SK-N-SH treated with all-trans-retinoic acid at 6 μM for 48 hours (cell line): ENCODE data around the gene SYT3.

Experiments
- ATAC-seq: fragments of 200-7000 bp; cut with Tn5 transposase; 3 replicates; pipeline ENCODE4 v1.9.1; 2020; ENCODE audit warnings: mild to moderate bottlenecking, moderate library complexity
- ARNTL ChIP-seq: fragments of 450-650 bp; formaldehyde crosslinking; IDR thresholded peaks from 2 replicates; pipeline ENCODE4 v1.5.0; 2020; ENCODE audit warnings: low read depth, mild to moderate bottlenecking, moderate library complexity, borderline replicate concordance
- BACH2 ChIP-seq: fragments of 250-450 bp; sonication (Bioruptor Pico); IDR thresholded peaks from 2 replicates; pipeline ENCODE4 v1.9.0; 2021; ENCODE audit warnings: mild to moderate bottlenecking, borderline replicate concordance
- CSDC2 ChIP-seq: fragments of 250-450 bp; sonication (Bioruptor Pico); IDR thresholded peaks from 2 replicates; pipeline ENCODE4 v1.5.0; 2020; ENCODE audit warnings: mild to moderate bottlenecking, moderate library complexity
- ESRRG ChIP-seq: fragments of 250-450 bp; sonication (Bioruptor Pico); IDR thresholded peaks from 2 replicates; pipeline ENCODE4 v1.6.1; 2021; ENCODE audit warnings: mild to moderate bottlenecking
- GLIS3 ChIP-seq: fragments of 250-450 bp; sonication (Bioruptor Pico); IDR thresholded peaks from 2 replicates; pipeline ENCODE4 v1.5.0; 2020; ENCODE audit warnings: mild to moderate bottlenecking, moderate library complexity
- ISL1 ChIP-seq: fragments of 250-450 bp; sonication (Bioruptor Pico); IDR thresholded peaks from 2 replicates; pipeline ENCODE4 v2.1.2; 2022; ENCODE audit warnings: mild to moderate bottlenecking, moderate library complexity
- OSR1 ChIP-seq: fragments of 250-450 bp; sonication (Bioruptor Pico); IDR thresholded peaks from 2 replicates; pipeline ENCODE4 v1.8.0; 2022; ENCODE audit warnings: moderate library complexity, mild to moderate bottlenecking, inconsistent platforms
- PATZ1 ChIP-seq: fragments of 250-450 bp; sonication (Bioruptor Pico); IDR thresholded peaks from 2 replicates; pipeline ENCODE4 v1.8.0; 2020; ENCODE audit warnings: mild to moderate bottlenecking, moderate library complexity, borderline replicate concordance
- PPARA ChIP-seq: fragments of 250-450 bp; sonication (Bioruptor Pico); IDR thresholded peaks from 2 replicates; pipeline ENCODE4 v1.5.0; 2020; ENCODE audit warnings: mild to moderate bottlenecking, borderline replicate concordance
- RARB ChIP-seq: fragments of 250-450 bp; sonication (Bioruptor Pico); IDR thresholded peaks from 2 replicates; pipeline ENCODE4 v1.8.0; 2021; ENCODE audit warnings: mild to moderate bottlenecking, moderate library complexity
- SNAI2 ChIP-seq: fragments of 250-450 bp; sonication (Bioruptor Pico); IDR thresholded peaks from 2 replicates; pipeline ENCODE4 v1.5.0; 2020; ENCODE audit warnings: mild to moderate bottlenecking, moderate library complexity
- TCF4 ChIP-seq: fragments of 250-450 bp; sonication (Bioruptor Pico); IDR thresholded peaks from 2 replicates; pipeline ENCODE4 v1.8.0; 2021; ENCODE audit warnings: mild to moderate bottlenecking, moderate library complexity, borderline replicate concordance
- TOX ChIP-seq: fragments of 250-450 bp; sonication (Bioruptor Pico); IDR thresholded peaks from 2 replicates; pipeline ENCODE4 v1.8.0; 2021; ENCODE audit warnings: mild to moderate bottlenecking, moderate library complexity, borderline replicate concordance
- TSHZ2 ChIP-seq: fragments of 250-450 bp; sonication (Bioruptor Pico); IDR thresholded peaks from 2 replicates; pipeline ENCODE4 v1.5.0; 2020; ENCODE audit warnings: mild to moderate bottlenecking, moderate library complexity
- ZC3H10 ChIP-seq: fragments of 250-450 bp; sonication (Bioruptor Pico); IDR thresholded peaks from 2 replicates; pipeline ENCODE4 v1.5.1; 2021; ENCODE audit warnings: mild to moderate bottlenecking, moderate library complexity
- ZFP3 ChIP-seq: fragments of 250-450 bp; sonication (Bioruptor Pico); IDR thresholded peaks from 2 replicates; pipeline ENCODE4 v1.5.0; 2020; ENCODE audit warnings: mild to moderate bottlenecking, moderate library complexity
- ZNF565 ChIP-seq: fragments of 450-650 bp; formaldehyde crosslinking; conservative IDR thresholded peaks from 2 replicates; pipeline ENCODE4 v1.5.0; 2020; ENCODE audit warnings: low read depth, mild to moderate bottlenecking, moderate library complexity
- ZNF70 ChIP-seq: fragments of 450-650 bp; formaldehyde crosslinking; IDR thresholded peaks from 2 replicates; pipeline ENCODE4 v1.5.0; 2020; ENCODE audit warnings: mild to moderate bottlenecking, moderate library complexity
- ZNF8 ChIP-seq: fragments of 450-650 bp; formaldehyde crosslinking; IDR thresholded peaks from 2 replicates; pipeline ENCODE4 v1.5.0; 2020; ENCODE audit warnings: mild to moderate bottlenecking, moderate library complexity
- TF ChIP-seq, protein P1 (sequence below): fragments of 250-450 bp; sonication (Bioruptor Pico); IDR thresholded peaks from 2 replicates; pipeline ENCODE4 v1.5.1; 2020; ENCODE audit warnings: low read depth, mild to moderate bottlenecking, moderate library complexity
- TF ChIP-seq, protein P2 (sequence below): fragments of 250-450 bp; sonication (Bioruptor Pico); IDR thresholded peaks from 2 replicates; pipeline ENCODE4 v1.8.0; 2021; ENCODE audit warnings: low read depth, mild to moderate bottlenecking, moderate library complexity, borderline replicate concordance

The SYT3 gene

GRCh38 chr19:50676625-50677197 lies 37.0 kb upstream of the SYT3 start:
- TF ChIP-seq ZNF70 (CRISPR knock-in tag) (no peak), RARB (CRISPR knock-in tag) (no peak), CSDC2 (CRISPR knock-in tag) (no peak)
- ATAC-seq, result no peak

- ATAC-seq, result no peak
- TF ChIP-seq ESRRG, result no peak
- no peak for TF ChIP-seq PATZ1 (CRISPR knock-in tag)
Measured at GRCh38 chr19:50673118-50673517, 33.4 kb upstream of the SYT3 start.

DNA sequence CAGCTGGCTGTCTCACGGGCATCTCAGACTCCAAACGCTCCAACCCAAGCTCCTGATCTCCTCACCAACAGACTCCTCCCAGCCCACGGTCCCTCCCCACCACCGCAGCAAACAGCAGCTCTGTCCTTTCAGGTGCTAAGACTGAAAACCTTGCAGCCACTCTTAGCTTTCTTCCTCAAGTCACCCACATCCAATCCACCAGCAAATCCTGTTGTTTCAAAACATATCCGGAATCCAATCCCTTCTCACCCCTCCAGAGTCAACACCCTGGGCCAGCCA lies 30.4 kb upstream of the SYT3 start:
- TF ChIP-seq BACH2 (CRISPR knock-in tag) (no peak), ISL1 (no peak), ZC3H10 (CRISPR knock-in tag) (no peak), PPARA (no peak), ZNF565 (no peak), ZFP3 (CRISPR knock-in tag) (no peak), ZNF8 (CRISPR knock-in tag) (no peak)
- no peak for ATAC-seq

DNA sequence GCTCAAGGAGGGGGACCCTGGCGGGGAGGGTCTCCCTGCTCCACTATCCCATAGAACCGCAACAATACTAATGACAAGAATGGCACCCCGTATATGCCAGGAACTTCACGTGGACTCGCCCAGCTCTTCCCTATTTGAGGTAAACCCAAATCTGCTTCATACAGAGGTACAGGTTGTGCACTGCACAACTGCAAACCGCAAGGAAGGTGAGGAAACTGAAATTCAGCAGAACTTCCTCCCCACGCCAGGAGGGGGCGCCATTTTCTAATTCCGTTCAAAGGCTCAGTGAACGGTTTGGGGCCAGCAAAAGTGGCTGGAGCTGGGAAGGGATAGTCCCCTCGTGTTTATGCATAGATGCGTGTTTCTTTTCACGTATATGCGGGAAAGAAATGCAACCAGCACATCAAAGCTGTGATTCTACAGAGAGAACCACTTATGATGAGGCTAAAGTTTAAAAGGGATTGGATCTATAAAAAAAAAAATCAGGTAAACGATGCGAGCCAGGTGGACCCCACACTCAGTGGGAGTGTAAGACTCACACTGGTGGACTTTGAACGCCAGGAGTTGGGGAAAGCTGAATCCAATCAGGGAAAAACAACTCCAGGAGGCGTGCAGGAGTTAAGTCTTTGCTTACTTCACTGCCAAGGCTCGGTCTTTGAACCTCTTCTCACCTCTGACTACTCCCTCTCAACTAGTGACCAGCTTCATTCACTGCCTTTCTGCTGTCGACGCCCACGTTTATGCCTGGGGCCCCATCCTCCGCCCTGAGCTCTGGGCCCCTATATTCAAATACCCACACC lies 29.8 kb upstream of the SYT3 start:
- TF ChIP-seq ARNTL (CRISPR knock-in tag) (no peak), BACH2 (CRISPR knock-in tag) (no peak), RARB (CRISPR knock-in tag) (no peak), TOX (CRISPR knock-in tag) (no peak), ZNF70 (CRISPR knock-in tag) (no peak), ZFP3 (CRISPR knock-in tag) (no peak)
- TF ChIP-seq, protein P1, sequence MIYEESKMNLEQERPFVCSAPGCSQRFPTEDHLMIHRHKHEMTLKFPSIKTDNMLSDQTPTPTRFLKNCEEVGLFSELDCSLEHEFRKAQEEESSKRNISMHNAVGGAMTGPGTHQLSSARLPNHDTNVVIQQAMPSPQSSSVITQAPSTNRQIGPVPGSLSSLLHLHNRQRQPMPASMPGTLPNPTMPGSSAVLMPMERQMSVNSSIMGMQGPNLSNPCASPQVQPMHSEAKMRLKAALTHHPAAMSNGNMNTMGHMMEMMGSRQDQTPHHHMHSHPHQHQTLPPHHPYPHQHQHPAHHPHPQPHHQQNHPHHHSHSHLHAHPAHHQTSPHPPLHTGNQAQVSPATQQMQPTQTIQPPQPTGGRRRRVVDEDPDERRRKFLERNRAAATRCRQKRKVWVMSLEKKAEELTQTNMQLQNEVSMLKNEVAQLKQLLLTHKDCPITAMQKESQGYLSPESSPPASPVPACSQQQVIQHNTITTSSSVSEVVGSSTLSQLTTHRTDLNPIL (CRISPR knock-in tag), result no peak
- ATAC-seq, result peak; percentile 55; the same call in 2 of the 3 replicates

- ATAC-seq, result no peak
- TF ChIP-seq CSDC2 (CRISPR knock-in tag), result no peak
- TF ChIP-seq OSR1 (CRISPR knock-in tag), result no peak
- TF ChIP-seq ZFP3 (CRISPR knock-in tag), result no peak
- no peak for TF ChIP-seq ZC3H10 (CRISPR knock-in tag)
- no peak for TF ChIP-seq TCF4 (CRISPR knock-in tag)
- TF ChIP-seq ZNF70 (CRISPR knock-in tag), result no peak
- TF ChIP-seq PPARA, result no peak
- TF ChIP-seq GLIS3, result no peak
- no peak for TF ChIP-seq ISL1
- no peak for TF ChIP-seq ZNF565
- TF ChIP-seq RARB (CRISPR knock-in tag), result no peak
- TF ChIP-seq TOX (CRISPR knock-in tag), result no peak
- TF ChIP-seq ESRRG, result no peak
- TF ChIP-seq SNAI2 (CRISPR knock-in tag), result no peak
- no peak for TF ChIP-seq BACH2 (CRISPR knock-in tag)
- no peak for TF ChIP-seq TSHZ2
- TF ChIP-seq ARNTL (CRISPR knock-in tag), result no peak
- TF ChIP-seq, protein P2, sequence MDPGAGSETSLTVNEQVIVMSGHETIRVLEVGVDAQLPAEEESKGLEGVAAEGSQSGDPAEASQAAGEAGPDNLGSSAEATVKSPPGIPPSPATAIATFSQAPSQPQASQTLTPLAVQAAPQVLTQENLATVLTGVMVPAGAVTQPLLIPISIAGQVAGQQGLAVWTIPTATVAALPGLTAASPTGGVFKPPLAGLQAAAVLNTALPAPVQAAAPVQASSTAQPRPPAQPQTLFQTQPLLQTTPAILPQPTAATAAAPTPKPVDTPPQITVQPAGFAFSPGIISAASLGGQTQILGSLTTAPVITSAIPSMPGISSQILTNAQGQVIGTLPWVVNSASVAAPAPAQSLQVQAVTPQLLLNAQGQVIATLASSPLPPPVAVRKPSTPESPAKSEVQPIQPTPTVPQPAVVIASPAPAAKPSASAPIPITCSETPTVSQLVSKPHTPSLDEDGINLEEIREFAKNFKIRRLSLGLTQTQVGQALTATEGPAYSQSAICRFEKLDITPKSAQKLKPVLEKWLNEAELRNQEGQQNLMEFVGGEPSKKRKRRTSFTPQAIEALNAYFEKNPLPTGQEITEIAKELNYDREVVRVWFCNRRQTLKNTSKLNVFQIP (CRISPR knock-in tag), result no peak
Measured at GRCh38 chr19:50668879-50669278, 29.2 kb upstream of the SYT3 start.
